Left lung (tissue), 10 donors: ENCODE results near the gene RINL. TPM values are rescaled to one million over a fixed set of nuclear protein-coding genes. Genes with fewer than 3 reads are reported as not detected.

Experiments
- ATAC-seq: fragments of 200-7000 bp; cut with Tn5 transposase; one replicate; pipeline ENCODE4 v1.9.1; 2020; ENCODE audit warnings: moderate library complexity
- DNase-seq, 4 donors: peaks; one replicate each; pipeline ENCODE4 v3.0.0-alpha.2; 2013 to 2020
- H3K27ac ChIP-seq, 2 donors: fragments of 200-600 bp; sonication (generic) in 1 of 2; one replicate each; pipeline versions ENCODE4 v1.5.0 to v1.8.0; 2020 to 2021
- H3K27me3 ChIP-seq, 2 donors: fragments of 200-600 bp; sonication (generic) in 1 of 2; one replicate each; pipeline versions ENCODE4 v1.5.0 to v1.8.0; 2020 to 2021
- H3K36me3 ChIP-seq, 2 donors: fragments of 200-600 bp; sonication (generic) in 1 of 2; one replicate each; pipeline versions ENCODE4 v1.5.0 to v1.8.0; 2020 to 2021
- H3K4me1 ChIP-seq, 2 donors: fragments of 200-600 bp; one replicate each; pipeline ENCODE4 v1.8.0; 2021
- H3K4me3 ChIP-seq, 2 donors: fragments of 200-600 bp; sonication (generic) in 1 of 2; one replicate each; pipeline versions ENCODE4 v1.5.0 to v1.8.0; 2020 to 2021; ENCODE audit warnings: mild to moderate bottlenecking in 1 of 2
- H3K9me3 ChIP-seq, 2 donors: fragments of 200-600 bp; sonication (generic) in 1 of 2; one replicate each; pipeline versions ENCODE4 v1.5.0 to v1.8.0; 2020 to 2021
- intact Hi-C, 2 donors: fragments of 100-400 bp; cut with DNase I; formaldehyde crosslinking; loops; one replicate each; pipeline versions ENCODE4 v1.11.2 to v1.14.2; 2022
- polyA plus RNA-seq, 6 donors: library from polyadenylated mRNA; unstranded; fragments of 120-200 nt; gene quantifications; one replicate each; pipeline ENCODE4 v1.2.1, GENCODE V29; 2013; ENCODE audit not compliant: insufficient read length in 6 of 6
- total RNA-seq, 2 donors: library from RNA; stranded (reverse); fragmentation: NEBNext Ultra II Directional; extraction: Animal tissue kit (Norgen Biotek cat#: 25700); gene quantifications; one replicate each; pipeline ENCODE4 v1.2.1, GENCODE V29; 2021
- TF ChIP-seq, protein P1 (sequence below), 2 donors: fragments of 200-600 bp; sonication (generic) in 1 of 2; IDR thresholded peaks; one replicate each; pipeline versions ENCODE4 v1.5.0 to v1.8.0; 2021; ENCODE audit warnings: antibody characterized with exemption in 2 of 2
- donor health status: DM: no; HTN: yes; CAD: no.
- donor health status: DM: no; HTN: no; CAD: no.

The RINL gene
- total and polyA plus RNA-seq, 8 donors, result 7.2 to 12.0 (median 8.6) TPM

DNA sequence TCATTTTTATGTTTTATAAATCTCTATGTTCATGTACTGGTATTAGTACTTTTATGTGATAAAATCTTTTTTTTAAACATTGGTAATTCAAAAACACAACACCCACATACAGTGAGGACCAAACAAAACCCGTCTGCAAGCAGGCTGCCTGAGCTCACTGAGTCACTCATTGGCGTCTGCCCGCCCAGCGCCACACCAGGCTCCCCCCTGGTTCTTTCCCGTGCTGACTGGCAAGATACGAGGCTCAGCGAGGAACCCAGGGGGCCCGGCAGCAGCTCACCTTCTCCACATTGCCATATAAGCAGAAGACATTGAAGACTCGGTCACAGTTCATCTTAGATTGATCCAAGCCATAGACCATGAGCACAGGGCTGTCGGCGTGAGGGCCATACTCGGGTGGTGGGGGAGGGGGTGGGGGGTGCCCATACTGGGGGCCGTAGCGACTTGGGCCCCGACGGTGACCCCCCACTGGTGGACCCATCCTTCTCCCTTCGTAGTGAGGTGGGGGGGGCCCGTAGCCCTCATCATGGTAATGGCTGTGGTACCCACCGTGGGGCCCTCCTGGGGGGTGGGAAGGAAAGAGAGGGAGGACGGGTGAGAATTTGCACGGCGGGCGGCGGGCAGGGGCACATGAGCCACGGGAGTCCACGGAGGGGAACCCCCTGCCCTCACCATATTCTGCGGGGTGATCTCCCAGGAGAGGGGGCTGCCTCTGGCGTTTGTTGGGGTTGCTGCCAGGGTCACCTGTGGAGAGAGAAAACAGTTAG is 38.1 kb downstream of the RINL start:
- Histone ChIP-seq H3K36me3 (peaks cover 4 to 100% of the 10 kb centered on the region in 2 donors), H3K4me1 (peaks cover 0 to 18% of the 10 kb centered on the region in 2 donors), H3K4me3 (no peak overlapping the region), H3K9me3 (no peaks in the 10 kb centered on the region), H3K27me3 (no peaks in the 10 kb centered on the region), H3K27ac (no peak overlapping the region)
- intact Hi-C loops, result no loop called here
- ATAC-seq (no peak), DNase-seq (no peak)
- TF ChIP-seq, protein P1, sequence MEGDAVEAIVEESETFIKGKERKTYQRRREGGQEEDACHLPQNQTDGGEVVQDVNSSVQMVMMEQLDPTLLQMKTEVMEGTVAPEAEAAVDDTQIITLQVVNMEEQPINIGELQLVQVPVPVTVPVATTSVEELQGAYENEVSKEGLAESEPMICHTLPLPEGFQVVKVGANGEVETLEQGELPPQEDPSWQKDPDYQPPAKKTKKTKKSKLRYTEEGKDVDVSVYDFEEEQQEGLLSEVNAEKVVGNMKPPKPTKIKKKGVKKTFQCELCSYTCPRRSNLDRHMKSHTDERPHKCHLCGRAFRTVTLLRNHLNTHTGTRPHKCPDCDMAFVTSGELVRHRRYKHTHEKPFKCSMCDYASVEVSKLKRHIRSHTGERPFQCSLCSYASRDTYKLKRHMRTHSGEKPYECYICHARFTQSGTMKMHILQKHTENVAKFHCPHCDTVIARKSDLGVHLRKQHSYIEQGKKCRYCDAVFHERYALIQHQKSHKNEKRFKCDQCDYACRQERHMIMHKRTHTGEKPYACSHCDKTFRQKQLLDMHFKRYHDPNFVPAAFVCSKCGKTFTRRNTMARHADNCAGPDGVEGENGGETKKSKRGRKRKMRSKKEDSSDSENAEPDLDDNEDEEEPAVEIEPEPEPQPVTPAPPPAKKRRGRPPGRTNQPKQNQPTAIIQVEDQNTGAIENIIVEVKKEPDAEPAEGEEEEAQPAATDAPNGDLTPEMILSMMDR (IDR thresholded peaks at IDR 0.05), result no peak

DNA sequence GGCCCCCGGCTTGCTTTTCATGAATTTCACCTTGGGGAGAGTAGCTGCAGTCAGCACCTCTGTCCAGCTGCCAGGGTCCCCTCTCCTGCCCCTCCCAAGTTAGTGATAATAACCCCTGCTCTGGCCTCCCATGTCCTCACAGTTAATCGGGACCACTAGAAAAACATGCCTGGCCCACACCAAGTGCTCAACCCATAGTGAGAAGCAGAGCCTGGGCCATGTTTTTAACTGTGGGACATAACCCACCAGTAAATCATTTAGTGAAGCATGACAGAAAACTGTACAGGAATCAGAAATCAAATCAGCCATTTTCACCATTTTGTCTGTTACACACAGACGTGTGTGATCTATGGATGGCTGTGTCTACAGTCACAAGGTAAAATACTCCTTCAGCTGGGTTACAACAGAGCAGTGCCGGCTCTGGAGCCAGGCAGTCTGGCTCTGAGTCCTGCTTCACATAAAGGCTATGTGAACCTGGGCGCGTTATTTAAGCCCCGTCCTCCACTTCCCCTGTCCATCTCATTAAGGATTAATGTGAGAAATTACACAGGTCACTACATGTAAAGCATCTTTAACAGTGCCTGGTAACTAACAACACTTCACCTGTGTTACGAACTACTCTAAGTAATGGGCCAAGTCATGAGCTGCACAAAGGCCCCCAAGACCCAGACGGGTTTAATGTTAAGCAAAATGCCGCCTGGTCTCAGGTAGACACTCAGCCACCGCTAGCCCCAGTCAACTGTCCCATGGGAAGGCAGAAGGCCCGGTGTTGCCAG is 38.9 kb downstream of the RINL start:
- Histone ChIP-seq H3K27me3 (no peaks in the 10 kb centered on the region), H3K27ac (no peak overlapping the region), H3K4me3 (no peak overlapping the region), H3K4me1 (peaks cover 0 to 14% of the 10 kb centered on the region in 2 donors), H3K36me3 (peaks cover 3 to 97% of the 10 kb centered on the region in 2 donors), H3K9me3 (no peaks in the 10 kb centered on the region)
- no peak for DNase-seq
- intact Hi-C loops, result no loop called here
- no peak for ATAC-seq
- TF ChIP-seq, protein P1 (IDR thresholded peaks at IDR 0.05), result no peak

DNA sequence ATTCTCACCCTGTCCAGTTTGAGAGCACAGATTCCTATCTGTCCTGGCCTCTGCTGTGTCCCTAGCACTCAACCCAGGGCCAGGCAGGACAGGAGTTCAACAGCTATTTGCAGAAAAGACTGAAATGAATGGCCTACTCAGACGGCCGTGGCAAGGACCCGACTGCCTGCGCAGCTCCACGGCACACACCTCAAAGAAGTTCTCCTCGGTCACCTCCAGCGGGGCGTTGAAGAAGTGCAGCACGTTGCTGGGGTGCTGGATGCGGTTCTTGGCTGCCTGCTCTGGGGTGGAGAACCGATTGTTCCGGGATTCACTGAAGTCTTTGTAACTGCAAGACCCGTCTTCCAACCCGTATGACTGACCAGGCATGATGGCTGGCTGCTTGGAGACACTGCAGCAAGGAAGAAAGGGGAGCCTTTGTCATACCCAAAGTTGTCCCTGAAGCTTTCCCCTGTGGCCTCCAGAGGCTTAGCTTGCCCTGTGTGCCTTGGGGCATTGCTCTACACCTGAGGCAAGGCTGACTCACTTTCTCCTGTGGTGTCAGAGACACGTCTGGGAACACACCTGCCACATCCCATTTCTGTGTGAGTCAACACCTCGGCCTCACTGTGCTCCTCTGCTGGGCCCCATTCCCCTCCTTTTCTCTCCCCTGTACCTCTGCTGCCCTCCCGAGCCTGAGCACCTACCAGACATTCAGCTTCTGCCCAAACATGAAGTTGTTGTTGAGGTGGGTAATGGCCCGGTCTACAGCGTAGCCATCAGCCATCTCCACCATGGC is 39.7 kb downstream of the RINL start:
- no peak overlapping the region for H3K4me3 ChIP-seq
- H3K27ac ChIP-seq, result peak overlapping the region in 1 of 2 donors; percentile 42
- intact Hi-C loops, result no loop called here
- no peaks in the 10 kb centered on the region for H3K27me3 ChIP-seq
- ATAC-seq (peak; percentile 45), DNase-seq (no peak)
- peaks cover 0 to 7% of the 10 kb centered on the region in 2 donors for H3K4me1 ChIP-seq
- H3K36me3 ChIP-seq, result peaks cover 3 to 89% of the 10 kb centered on the region in 2 donors
- no peaks in the 10 kb centered on the region for H3K9me3 ChIP-seq
- TF ChIP-seq, protein P1 (IDR thresholded peaks at IDR 0.05), result no peak

DNA sequence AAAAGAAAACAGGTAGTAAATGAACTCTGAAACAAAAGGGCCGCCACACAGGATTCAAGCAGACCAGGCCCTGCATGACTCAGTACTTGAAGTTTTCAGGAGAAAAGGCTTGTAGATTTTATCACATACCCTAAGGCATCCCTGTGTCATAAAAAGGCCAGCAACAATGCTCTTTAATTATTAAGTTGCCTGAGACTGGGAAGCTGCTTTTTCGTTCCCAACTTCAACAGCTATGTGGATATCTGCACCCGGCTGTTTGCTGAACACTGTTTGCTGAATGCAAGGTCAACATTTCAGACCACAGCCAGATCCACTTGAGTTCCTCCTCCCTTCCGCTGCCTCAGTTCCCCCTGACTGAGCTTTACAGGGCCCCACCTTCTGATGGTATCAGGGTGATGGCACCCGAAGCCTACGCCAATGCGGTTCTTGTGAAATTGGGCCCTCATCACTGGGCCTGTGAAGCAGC is 40.4 kb downstream of the RINL start:
- DNase-seq (no peak), ATAC-seq (peak; percentile 36)
- H3K27ac ChIP-seq, result peak overlapping the region; percentile 33 to 42
- TF ChIP-seq, protein P1 (IDR thresholded peaks at IDR 0.05), result no peak
- H3K27me3 ChIP-seq, result no peaks in the 10 kb centered on the region
- peaks cover 3 to 82% of the 10 kb centered on the region in 2 donors for H3K36me3 ChIP-seq
- no peaks in the 10 kb centered on the region for H3K9me3 ChIP-seq
- peaks cover 0 to 10% of the 10 kb centered on the region in 2 donors for H3K4me1 ChIP-seq
- H3K4me3 ChIP-seq, result no peak overlapping the region
- intact Hi-C loops, result no loop called here
